SK-N-SH treated with all-trans-retinoic acid at 6 μM for 48 hours (cell line): Measurements from ENCODE around the gene BICD1.
"Not testable (repeated sequence)": the region's sequence is repeated elsewhere in the genome, so short reads cannot be mapped to it uniquely, and the experiment has no call there.

ENCODE experiments used
- ATAC-seq: fragments of 200-7000 bp; cut with Tn5 transposase; 3 replicates; pipeline ENCODE4 v1.9.1; 2020; ENCODE audit warnings: mild to moderate bottlenecking, moderate library complexity
- ARNTL ChIP-seq: fragments of 450-650 bp; formaldehyde crosslinking; IDR thresholded peaks from 2 replicates; pipeline ENCODE4 v1.5.0; 2020; ENCODE audit warnings: low read depth, mild to moderate bottlenecking, moderate library complexity, borderline replicate concordance
- CREB5 ChIP-seq: fragments of 250-450 bp; sonication (Bioruptor Pico); IDR thresholded peaks from 2 replicates; pipeline ENCODE4 v1.5.1; 2020; ENCODE audit warnings: low read depth, mild to moderate bottlenecking, moderate library complexity
- CSDC2 ChIP-seq: fragments of 250-450 bp; sonication (Bioruptor Pico); IDR thresholded peaks from 2 replicates; pipeline ENCODE4 v1.5.0; 2020; ENCODE audit warnings: mild to moderate bottlenecking, moderate library complexity
- CSRNP3 ChIP-seq: fragments of 250-450 bp; sonication (Bioruptor Pico); IDR thresholded peaks from 2 replicates; pipeline ENCODE4 v1.5.1; 2021; ENCODE audit warnings: mild to moderate bottlenecking, moderate library complexity
- ESRRG ChIP-seq: fragments of 250-450 bp; sonication (Bioruptor Pico); IDR thresholded peaks from 2 replicates; pipeline ENCODE4 v1.6.1; 2021; ENCODE audit warnings: mild to moderate bottlenecking
- GLIS3 ChIP-seq: fragments of 250-450 bp; sonication (Bioruptor Pico); IDR thresholded peaks from 2 replicates; pipeline ENCODE4 v1.5.0; 2020; ENCODE audit warnings: mild to moderate bottlenecking, moderate library complexity
- ISL1 ChIP-seq: fragments of 250-450 bp; sonication (Bioruptor Pico); IDR thresholded peaks from 2 replicates; pipeline ENCODE4 v2.1.2; 2022; ENCODE audit warnings: mild to moderate bottlenecking, moderate library complexity
- OSR1 ChIP-seq: fragments of 250-450 bp; sonication (Bioruptor Pico); IDR thresholded peaks from 2 replicates; pipeline ENCODE4 v1.8.0; 2022; ENCODE audit warnings: moderate library complexity, mild to moderate bottlenecking, inconsistent platforms
- PATZ1 ChIP-seq: fragments of 250-450 bp; sonication (Bioruptor Pico); IDR thresholded peaks from 2 replicates; pipeline ENCODE4 v1.8.0; 2020; ENCODE audit warnings: mild to moderate bottlenecking, moderate library complexity, borderline replicate concordance
- PPARA ChIP-seq: fragments of 250-450 bp; sonication (Bioruptor Pico); IDR thresholded peaks from 2 replicates; pipeline ENCODE4 v1.5.0; 2020; ENCODE audit warnings: mild to moderate bottlenecking, borderline replicate concordance
- RARB ChIP-seq: fragments of 250-450 bp; sonication (Bioruptor Pico); IDR thresholded peaks from 2 replicates; pipeline ENCODE4 v1.8.0; 2021; ENCODE audit warnings: mild to moderate bottlenecking, moderate library complexity
- SNAI2 ChIP-seq: fragments of 250-450 bp; sonication (Bioruptor Pico); IDR thresholded peaks from 2 replicates; pipeline ENCODE4 v1.5.0; 2020; ENCODE audit warnings: mild to moderate bottlenecking, moderate library complexity
- TCF4 ChIP-seq: fragments of 250-450 bp; sonication (Bioruptor Pico); IDR thresholded peaks from 2 replicates; pipeline ENCODE4 v1.8.0; 2021; ENCODE audit warnings: mild to moderate bottlenecking, moderate library complexity, borderline replicate concordance
- TOX ChIP-seq: fragments of 250-450 bp; sonication (Bioruptor Pico); IDR thresholded peaks from 2 replicates; pipeline ENCODE4 v1.8.0; 2021; ENCODE audit warnings: mild to moderate bottlenecking, moderate library complexity, borderline replicate concordance
- TSHZ2 ChIP-seq: fragments of 250-450 bp; sonication (Bioruptor Pico); IDR thresholded peaks from 2 replicates; pipeline ENCODE4 v1.5.0; 2020; ENCODE audit warnings: mild to moderate bottlenecking, moderate library complexity
- ZFP3 ChIP-seq: fragments of 250-450 bp; sonication (Bioruptor Pico); IDR thresholded peaks from 2 replicates; pipeline ENCODE4 v1.5.0; 2020; ENCODE audit warnings: mild to moderate bottlenecking, moderate library complexity
- ZFP30 ChIP-seq: fragments of 450-650 bp; formaldehyde crosslinking; IDR thresholded peaks from 2 replicates; pipeline ENCODE4 v1.5.0; 2022; ENCODE audit warnings: mild to moderate bottlenecking, moderate library complexity
- ZNF565 ChIP-seq: fragments of 450-650 bp; formaldehyde crosslinking; conservative IDR thresholded peaks from 2 replicates; pipeline ENCODE4 v1.5.0; 2020; ENCODE audit warnings: low read depth, mild to moderate bottlenecking, moderate library complexity
- ZNF70 ChIP-seq: fragments of 450-650 bp; formaldehyde crosslinking; IDR thresholded peaks from 2 replicates; pipeline ENCODE4 v1.5.0; 2020; ENCODE audit warnings: mild to moderate bottlenecking, moderate library complexity
- ZNF8 ChIP-seq: fragments of 450-650 bp; formaldehyde crosslinking; IDR thresholded peaks from 2 replicates; pipeline ENCODE4 v1.5.0; 2020; ENCODE audit warnings: mild to moderate bottlenecking, moderate library complexity

BICD1 gene

GRCh38 chr12:32226768-32227167 is 120.1 kb downstream of the BICD1 start (continued):
- TF ChIP-seq ARNTL (CRISPR knock-in tag), result no peak
- no peak for TF ChIP-seq ESRRG (CRISPR knock-in tag)
- no peak for TF ChIP-seq SNAI2 (CRISPR knock-in tag)
- no peak for TF ChIP-seq ZNF70

- ATAC-seq, result no peak
- TF ChIP-seq SNAI2 (CRISPR knock-in tag), result no peak
- TF ChIP-seq TSHZ2 (CRISPR knock-in tag), result no peak
- TF ChIP-seq PPARA (CRISPR knock-in tag), result no peak
- TF ChIP-seq, all 23 proteins: peak for 0
These were observed 123.4 kb downstream of the BICD1 start for GRCh38 chr12:32229971-32230612.

GRCh38 chr12:32230613-32230993 is 124.0 kb downstream of the BICD1 start:
- no peak for ATAC-seq
- TF ChIP-seq TOX (CRISPR knock-in tag) (no peak), ZFP30 (no peak), ZFP3 (no peak), RARB (CRISPR knock-in tag) (no peak), ZNF565 (CRISPR knock-in tag) (no peak), CSDC2 (no peak), TSHZ2 (CRISPR knock-in tag) (no peak), TCF4 (no peak), ESRRG (CRISPR knock-in tag) (no peak), PPARA (CRISPR knock-in tag) (no peak), PATZ1 (CRISPR knock-in tag) (no peak), GLIS3 (CRISPR knock-in tag) (no peak), ZNF8 (CRISPR knock-in tag) (no peak), OSR1 (no peak), ISL1 (CRISPR knock-in tag) (no peak), ARNTL (CRISPR knock-in tag) (no peak), CREB5 (CRISPR knock-in tag) (no peak), SNAI2 (CRISPR knock-in tag) (no peak), ZNF70 (no peak), CSRNP3 (CRISPR knock-in tag) (no peak)
- TF ChIP-seq, all 23 proteins: peak for 0

- not testable (repeated sequence) for ATAC-seq
These were observed 124.7 kb downstream of the BICD1 start for GRCh38 chr12:32231361-32231760.
